ENCODE data around the gene ARID3A.

The ARID3A gene

GRCh38 chr19:1000095-1000494, 74.3 kb downstream of the ARID3A start, which contains the start of gene GRIN3B:
Gene GRIN3B (plus strand): TSS chr19:1000419. CDS start chr19:1000438, 19 bp downstream.
- no peak within 1 kb of the TSS for H2AFZ ChIP-seq (ENCODE audit: low read length)

GRCh38 chr19:1000591-1001537, 75.0 kb downstream of the ARID3A start:
- no peak overlapping the region for H3K4me3 ChIP-seq (ENCODE audit: low read length, poor library complexity, severe bottlenecking)
- H3K9me3 ChIP-seq (ENCODE audit: insufficient read depth, low read depth, low read length), result no peaks in the 10 kb centered on the region
- no peaks in the 10 kb centered on the region for H3K9me2 ChIP-seq (replicated peaks; ENCODE audit: low read depth, low read length)
- no peak overlapping the region for H3K9ac ChIP-seq (ENCODE audit: low read depth, low read length, poor library complexity, severe bottlenecking)
- H4K20me1 ChIP-seq (ENCODE audit: insufficient read depth, low read length, poor library complexity, severe bottlenecking), result no peaks in the 10 kb centered on the region
- no peaks in the 10 kb centered on the region for H3K27me3 ChIP-seq (ENCODE audit: insufficient read depth, low read length, poor library complexity, severe bottlenecking)
- no peak overlapping the region for H2AFZ ChIP-seq (ENCODE audit: low read length)
- H3K4me2 ChIP-seq (ENCODE audit: low read depth, low read length, poor library complexity, severe bottlenecking), result peak overlapping the region; percentile 18
- H3K79me2 ChIP-seq (ENCODE audit: insufficient read depth, low read length), result no peaks in the 10 kb centered on the region
- H3K36me3 ChIP-seq (ENCODE audit: insufficient read depth, low read length), result no peaks in the 10 kb centered on the region
- no peak for TF ChIP-seq CTCF (conservative IDR thresholded peaks at IDR 0.05; ENCODE audit: low read length)
- TF ChIP-seq EZH2phosphoT487 (IDR thresholded peaks at IDR 0.05; ENCODE audit: borderline replicate concordance), result no peak
- H3F3A ChIP-seq (ENCODE audit: low read depth), result no peaks in the 10 kb centered on the region; the same call in 1 of the 2 replicates
- no peaks in the 10 kb centered on the region for H3K4me1 ChIP-seq (ENCODE audit: insufficient read depth, low read length, poor library complexity, severe bottlenecking)

More at GRCh38 chr19:1000095-1000494, 74.3 kb downstream of the ARID3A start, which contains the start of gene GRIN3B:
- Histone ChIP-seq H3K9ac (ENCODE audit: low read depth, low read length, poor library complexity, severe bottlenecking) (no peak within 1 kb of the TSS), H3K4me1 (ENCODE audit: insufficient read depth, low read length, poor library complexity, severe bottlenecking) (no peaks in the 10 kb centered on the region), H3K4me3 (ENCODE audit: low read length, poor library complexity, severe bottlenecking) (no peak within 1 kb of the TSS), H3F3A (ENCODE audit: low read depth) (no peaks in the 10 kb centered on the region; the same call in 1 of the 2 replicates), H3K79me2 (ENCODE audit: insufficient read depth, low read length) (no peaks in the 10 kb centered on the region), H3K4me2 (ENCODE audit: low read depth, low read length, poor library complexity, severe bottlenecking) (peak within 1 kb of the TSS; percentile 18), H3K9me2 (replicated peaks; ENCODE audit: low read depth, low read length) (no peaks in the 10 kb centered on the region), H4K20me1 (ENCODE audit: insufficient read depth, low read length, poor library complexity, severe bottlenecking) (no peaks in the 10 kb centered on the region), H3K36me3 (ENCODE audit: insufficient read depth, low read length) (no peaks in the 10 kb centered on the region), H3K9me3 (ENCODE audit: insufficient read depth, low read depth, low read length) (no peaks in the 10 kb centered on the region), H3K27me3 (ENCODE audit: insufficient read depth, low read length, poor library complexity, severe bottlenecking) (no peaks in the 10 kb centered on the region)
- TF ChIP-seq CTCF (conservative IDR thresholded peaks at IDR 0.05; ENCODE audit: low read length) (peak; percentile 45), EZH2phosphoT487 (IDR thresholded peaks at IDR 0.05; ENCODE audit: borderline replicate concordance) (no peak)

- H3K36me3 ChIP-seq (ENCODE audit: insufficient read depth, low read length), result no peaks in the 10 kb centered on the region
- H3K4me1 ChIP-seq (ENCODE audit: insufficient read depth, low read length, poor library complexity, severe bottlenecking), result no peaks in the 10 kb centered on the region
- TF ChIP-seq CTCF (conservative IDR thresholded peaks at IDR 0.05; ENCODE audit: low read length), result peak; percentile 85
- TF ChIP-seq EZH2phosphoT487 (IDR thresholded peaks at IDR 0.05; ENCODE audit: borderline replicate concordance), result no peak
- H3K79me2 ChIP-seq (ENCODE audit: insufficient read depth, low read length), result no peaks in the 10 kb centered on the region
- no peak overlapping the region for H2AFZ ChIP-seq (ENCODE audit: low read length)
- no peaks in the 10 kb centered on the region for H3K9me3 ChIP-seq (ENCODE audit: insufficient read depth, low read depth, low read length)
- H3K4me2 ChIP-seq (ENCODE audit: low read depth, low read length, poor library complexity, severe bottlenecking), result peak overlapping the region; percentile 18
- H3K9me2 ChIP-seq (replicated peaks; ENCODE audit: low read depth, low read length), result no peaks in the 10 kb centered on the region
- no peak overlapping the region for H3K4me3 ChIP-seq (ENCODE audit: low read length, poor library complexity, severe bottlenecking)
- H3K27me3 ChIP-seq (ENCODE audit: insufficient read depth, low read length, poor library complexity, severe bottlenecking), result no peaks in the 10 kb centered on the region
- H3F3A ChIP-seq (ENCODE audit: low read depth), result no peaks in the 10 kb centered on the region; the same call in 1 of the 2 replicates
- no peak overlapping the region for H3K9ac ChIP-seq (ENCODE audit: low read depth, low read length, poor library complexity, severe bottlenecking)
- H4K20me1 ChIP-seq (ENCODE audit: insufficient read depth, low read length, poor library complexity, severe bottlenecking), result no peaks in the 10 kb centered on the region
These were observed 75.8 kb downstream of the ARID3A start for GRCh38 chr19:1001538-1002166.

Measured in Loucy (cell line).